ENCODE results near the gene MEAF6.
A peak's percentile ranks its signal among the peaks of the same experiment; 100 is the strongest.

Gene MEAF6

GRCh38 chr1:37487619-37487984 lies 27.0 kb downstream of the MEAF6 start:
- no peak for DNase-seq (ENCODE audit: low read depth)
- H3K4me3 ChIP-seq (ENCODE audit: low read depth, low read length): no peak overlapping the region
- TF ChIP-seq, protein P1, sequence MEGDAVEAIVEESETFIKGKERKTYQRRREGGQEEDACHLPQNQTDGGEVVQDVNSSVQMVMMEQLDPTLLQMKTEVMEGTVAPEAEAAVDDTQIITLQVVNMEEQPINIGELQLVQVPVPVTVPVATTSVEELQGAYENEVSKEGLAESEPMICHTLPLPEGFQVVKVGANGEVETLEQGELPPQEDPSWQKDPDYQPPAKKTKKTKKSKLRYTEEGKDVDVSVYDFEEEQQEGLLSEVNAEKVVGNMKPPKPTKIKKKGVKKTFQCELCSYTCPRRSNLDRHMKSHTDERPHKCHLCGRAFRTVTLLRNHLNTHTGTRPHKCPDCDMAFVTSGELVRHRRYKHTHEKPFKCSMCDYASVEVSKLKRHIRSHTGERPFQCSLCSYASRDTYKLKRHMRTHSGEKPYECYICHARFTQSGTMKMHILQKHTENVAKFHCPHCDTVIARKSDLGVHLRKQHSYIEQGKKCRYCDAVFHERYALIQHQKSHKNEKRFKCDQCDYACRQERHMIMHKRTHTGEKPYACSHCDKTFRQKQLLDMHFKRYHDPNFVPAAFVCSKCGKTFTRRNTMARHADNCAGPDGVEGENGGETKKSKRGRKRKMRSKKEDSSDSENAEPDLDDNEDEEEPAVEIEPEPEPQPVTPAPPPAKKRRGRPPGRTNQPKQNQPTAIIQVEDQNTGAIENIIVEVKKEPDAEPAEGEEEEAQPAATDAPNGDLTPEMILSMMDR (IDR thresholded peaks at IDR 0.05; ENCODE audit: insufficient read depth, low read depth, low read length, missing control alignments): no peak

GRCh38 chr1:37486680-37487618 lies 27.6 kb downstream of the MEAF6 start:
- no peak overlapping the region for H3K4me3 ChIP-seq (ENCODE audit: low read depth, low read length)

GRCh38 chr1:37485902-37486679 lies 28.5 kb downstream of the MEAF6 start:
- DNase-seq (ENCODE audit: low read depth): no peak
- TF ChIP-seq, protein P1 (IDR thresholded peaks at IDR 0.05; ENCODE audit: insufficient read depth, low read depth, low read length, missing control alignments): no peak
- H3K4me3 ChIP-seq (ENCODE audit: low read depth, low read length): no peak overlapping the region

More at GRCh38 chr1:37486680-37487618, 27.6 kb downstream of the MEAF6 start:
- peak; percentile 77 for DNase-seq (ENCODE audit: low read depth)
- TF ChIP-seq, protein P1 (IDR thresholded peaks at IDR 0.05; ENCODE audit: insufficient read depth, low read depth, low read length, missing control alignments): peak; percentile 97

DNA sequence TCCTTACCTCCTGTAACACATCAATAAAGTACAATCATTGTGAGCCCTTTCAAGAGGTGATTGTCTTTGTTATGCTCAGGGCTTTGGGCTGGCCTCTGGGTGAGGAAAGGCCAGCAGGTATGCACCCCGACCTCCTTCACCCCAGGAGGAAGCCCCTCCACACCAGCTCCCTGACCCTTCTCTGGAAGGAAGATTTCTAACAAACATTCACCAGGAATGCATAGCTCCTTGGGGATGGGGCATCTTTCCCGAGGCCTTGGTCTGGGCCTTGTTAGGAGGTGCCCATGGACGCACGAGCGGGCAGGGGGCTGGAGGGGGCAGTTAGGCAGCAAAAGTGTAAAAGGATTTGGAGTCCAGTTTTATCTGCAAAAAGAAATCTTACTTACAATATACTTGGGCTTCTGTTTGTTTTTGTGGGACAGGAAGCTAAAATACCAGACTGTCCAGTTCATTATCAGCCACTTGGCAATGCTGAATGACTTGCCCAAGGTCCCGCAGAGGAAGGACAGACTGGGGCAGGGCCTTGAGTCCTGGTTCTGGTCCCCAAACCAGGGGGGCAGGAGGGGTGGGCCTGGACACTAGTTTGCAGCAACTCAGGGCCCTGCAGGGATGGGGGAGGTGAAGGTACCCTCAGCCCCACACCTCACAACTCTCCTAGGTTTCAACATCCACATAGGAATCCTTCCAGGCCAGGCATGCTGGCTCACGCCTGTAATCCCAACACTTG lies 30.1 kb downstream of the MEAF6 start:
- DNase-seq (ENCODE audit: low read depth): no peak
- TF ChIP-seq, protein P1 (IDR thresholded peaks at IDR 0.05; ENCODE audit: insufficient read depth, low read depth, low read length, missing control alignments): no peak

GRCh38 chr1:37483785-37484184 lies 30.8 kb downstream of the MEAF6 start:
- TF ChIP-seq, protein P1 (IDR thresholded peaks at IDR 0.05; ENCODE audit: insufficient read depth, low read depth, low read length, missing control alignments): no peak
- no peak for DNase-seq (ENCODE audit: low read depth)
- H3K4me3 ChIP-seq (ENCODE audit: low read depth, low read length): no peak overlapping the region

More for the DNA sequence above, 30.1 kb downstream of the MEAF6 start:
- H3K4me3 ChIP-seq (ENCODE audit: low read depth, low read length): no peak overlapping the region

Data from GM12865 (cell line).